ENCODE data around the gene HOXA3.
A peak's percentile ranks its signal among the peaks of the same experiment; 100 is the strongest.

The HOXA3 gene

DNA sequence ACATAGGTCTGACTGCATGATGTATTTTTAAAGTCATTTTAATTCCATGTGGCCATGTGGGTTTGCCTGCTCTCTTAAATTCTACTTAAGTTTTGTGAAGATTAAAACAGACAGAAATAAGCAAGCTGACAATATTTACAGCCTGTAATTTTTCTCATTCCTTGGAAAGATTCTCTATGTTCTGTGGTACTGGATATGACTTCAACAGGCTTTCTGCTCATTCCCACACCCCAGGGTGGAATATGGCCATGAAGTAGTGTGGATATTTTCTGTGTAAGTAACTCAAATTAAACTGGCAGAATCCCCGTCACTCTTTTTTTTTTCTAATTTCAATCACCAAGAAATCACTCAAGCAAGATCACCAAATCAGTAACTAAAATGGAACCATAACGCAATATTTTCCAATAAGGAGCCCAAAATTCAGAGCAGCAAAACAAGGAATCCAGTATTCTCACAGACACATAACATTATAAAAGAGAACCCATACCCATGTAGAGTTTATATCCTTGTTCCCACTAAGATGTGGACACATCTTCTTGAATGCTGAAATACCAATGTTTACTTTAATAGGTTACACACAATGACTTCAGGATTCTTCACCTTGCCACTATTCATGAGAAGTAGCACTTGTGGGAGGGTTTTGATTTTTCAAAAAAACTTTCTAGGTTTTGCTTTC, 14.6 kb downstream of the HOXA3 start:
- no peak for DNase-seq (ENCODE audit: low read depth in 2 of 2)
- H3K4me3 ChIP-seq (replicated peaks in 1 of 2; ENCODE audit: low read depth in 2 of 2, low read length in 2 of 2), result no peak overlapping the region
- TF ChIP-seq, protein P1, sequence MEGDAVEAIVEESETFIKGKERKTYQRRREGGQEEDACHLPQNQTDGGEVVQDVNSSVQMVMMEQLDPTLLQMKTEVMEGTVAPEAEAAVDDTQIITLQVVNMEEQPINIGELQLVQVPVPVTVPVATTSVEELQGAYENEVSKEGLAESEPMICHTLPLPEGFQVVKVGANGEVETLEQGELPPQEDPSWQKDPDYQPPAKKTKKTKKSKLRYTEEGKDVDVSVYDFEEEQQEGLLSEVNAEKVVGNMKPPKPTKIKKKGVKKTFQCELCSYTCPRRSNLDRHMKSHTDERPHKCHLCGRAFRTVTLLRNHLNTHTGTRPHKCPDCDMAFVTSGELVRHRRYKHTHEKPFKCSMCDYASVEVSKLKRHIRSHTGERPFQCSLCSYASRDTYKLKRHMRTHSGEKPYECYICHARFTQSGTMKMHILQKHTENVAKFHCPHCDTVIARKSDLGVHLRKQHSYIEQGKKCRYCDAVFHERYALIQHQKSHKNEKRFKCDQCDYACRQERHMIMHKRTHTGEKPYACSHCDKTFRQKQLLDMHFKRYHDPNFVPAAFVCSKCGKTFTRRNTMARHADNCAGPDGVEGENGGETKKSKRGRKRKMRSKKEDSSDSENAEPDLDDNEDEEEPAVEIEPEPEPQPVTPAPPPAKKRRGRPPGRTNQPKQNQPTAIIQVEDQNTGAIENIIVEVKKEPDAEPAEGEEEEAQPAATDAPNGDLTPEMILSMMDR (IDR thresholded peaks at IDR 0.05; ENCODE audit: low read depth, low read length), result no peak

GRCh38 chr7:27134392-27134791, 18.0 kb downstream of the HOXA3 start:
- TF ChIP-seq, protein P1 (IDR thresholded peaks at IDR 0.05; ENCODE audit: low read depth, low read length), result no peak
- peak; percentile 52 to 64 for DNase-seq (ENCODE audit: low read depth in 2 of 2)
- H3K4me3 ChIP-seq (replicated peaks in 1 of 2; ENCODE audit: low read depth in 2 of 2, low read length in 2 of 2), result no peak overlapping the region

DNA sequence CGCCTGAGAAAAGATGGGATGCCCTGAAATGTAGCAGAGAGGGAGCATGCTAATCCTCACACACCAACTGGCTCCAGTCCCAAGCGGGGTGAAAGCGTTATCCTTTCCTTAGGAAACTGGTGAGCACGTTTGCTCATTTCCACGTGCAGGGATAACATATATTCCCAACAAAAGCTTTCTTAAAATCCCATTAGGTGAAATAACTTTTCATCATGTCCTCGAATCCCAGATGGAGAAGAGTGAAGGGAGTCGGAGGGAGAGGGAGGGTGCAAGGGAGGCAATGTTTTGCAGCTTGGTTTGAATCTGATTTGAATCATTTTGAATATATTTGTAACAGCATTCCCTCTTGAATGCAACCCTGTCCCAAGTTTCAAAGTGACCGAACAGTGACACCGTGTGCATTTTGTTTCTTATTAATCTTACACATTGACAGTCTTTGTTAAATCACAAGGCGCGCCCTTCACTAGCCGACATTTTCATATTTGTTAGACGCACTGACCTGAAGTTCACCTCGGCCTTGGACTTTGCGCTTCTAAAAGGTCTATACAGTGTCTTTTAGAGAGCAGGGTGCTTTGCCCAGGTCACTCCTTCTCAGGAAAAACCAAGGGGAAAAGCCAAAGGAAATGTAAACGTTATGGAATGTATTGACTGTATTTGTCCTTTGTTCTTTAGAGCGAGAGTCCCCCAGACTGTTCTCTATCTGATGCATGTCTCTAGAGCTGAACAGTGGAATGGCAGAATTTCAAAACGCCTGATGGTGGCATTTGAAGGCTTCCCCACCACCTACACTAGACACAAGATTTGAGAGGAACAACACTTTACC, 18.8 kb downstream of the HOXA3 start:
- H3K4me3 ChIP-seq (replicated peaks in 1 of 2; ENCODE audit: low read depth in 2 of 2, low read length in 2 of 2), result no peak overlapping the region
- no peak for DNase-seq (ENCODE audit: low read depth in 2 of 2)
- TF ChIP-seq, protein P1 (IDR thresholded peaks at IDR 0.05; ENCODE audit: low read depth, low read length), result no peak

DNA sequence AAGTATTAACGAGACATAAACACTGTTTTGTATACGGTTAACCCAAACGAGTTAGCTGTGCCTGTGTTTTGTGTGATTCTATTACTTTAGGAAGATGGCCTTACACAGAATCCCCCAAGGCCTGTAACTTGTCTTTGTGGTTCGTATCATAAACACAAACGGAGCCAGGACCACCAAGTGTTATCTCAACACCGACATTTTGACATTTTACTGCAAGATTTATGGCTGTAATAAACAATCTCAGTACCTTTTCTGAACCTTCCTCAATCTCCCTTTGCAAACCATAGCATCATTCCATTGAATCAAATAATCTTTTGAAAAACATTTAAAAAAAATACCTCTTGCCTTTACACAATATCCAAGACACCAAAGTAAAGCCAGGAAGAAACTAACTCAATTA, 19.4 kb downstream of the HOXA3 start:
- no peak for DNase-seq (ENCODE audit: low read depth in 2 of 2)
- TF ChIP-seq, protein P1 (IDR thresholded peaks at IDR 0.05; ENCODE audit: low read depth, low read length), result no peak
- no peak overlapping the region for H3K4me3 ChIP-seq (replicated peaks in 1 of 2; ENCODE audit: low read depth in 2 of 2, low read length in 2 of 2)

DNA sequence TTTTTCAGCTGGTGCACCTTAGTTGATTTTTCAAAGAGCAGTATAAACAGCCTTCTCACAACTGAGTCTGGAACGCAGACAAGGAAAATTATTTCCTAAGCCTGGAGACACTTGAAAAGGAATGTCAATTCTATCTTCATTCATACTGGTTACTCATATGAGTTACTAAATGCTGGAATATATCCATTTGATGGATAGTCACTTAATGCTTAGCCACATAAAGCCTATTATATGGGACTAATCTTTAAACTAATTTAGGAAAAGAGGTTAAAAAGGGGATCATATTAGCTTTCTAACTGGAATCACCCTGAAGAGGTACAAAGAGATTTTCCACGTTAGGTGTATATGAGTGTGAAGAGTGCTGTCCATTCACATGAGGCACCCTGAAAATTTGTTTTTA, 20.2 kb downstream of the HOXA3 start:
- TF ChIP-seq, protein P1 (IDR thresholded peaks at IDR 0.05; ENCODE audit: low read depth, low read length), result no peak
- no peak overlapping the region for H3K4me3 ChIP-seq (replicated peaks in 1 of 2; ENCODE audit: low read depth in 2 of 2, low read length in 2 of 2)
- DNase-seq (ENCODE audit: low read depth in 2 of 2), result no peak

DNA sequence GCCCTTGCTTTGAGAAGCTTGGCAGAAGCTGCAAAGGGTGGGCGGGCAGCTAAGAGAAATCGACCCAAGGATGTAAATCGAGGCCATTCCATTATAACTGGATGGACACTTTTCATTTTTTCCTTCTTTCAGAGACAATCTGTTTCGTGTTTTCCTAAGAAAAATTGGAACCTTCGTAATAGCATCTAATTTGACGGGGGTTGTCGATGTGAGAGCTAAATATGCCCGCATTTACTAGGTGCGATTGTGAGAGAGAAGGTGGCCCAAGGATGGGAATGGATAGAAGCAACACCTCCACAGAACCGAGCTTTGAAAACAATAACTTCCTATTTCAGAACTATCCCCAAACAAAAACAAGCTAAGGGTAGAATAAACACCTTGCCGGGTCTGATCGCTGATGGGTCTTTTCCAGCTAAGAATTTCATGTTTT, 21.0 kb downstream of the HOXA3 start:
- no peak for DNase-seq (ENCODE audit: low read depth in 2 of 2)
- H3K4me3 ChIP-seq (replicated peaks in 1 of 2; ENCODE audit: low read depth in 2 of 2, low read length in 2 of 2), result peak overlapping the region in 1 of 2 donors; percentile 52

More for the DNA sequence above, 21.0 kb downstream of the HOXA3 start:
- TF ChIP-seq, protein P1 (IDR thresholded peaks at IDR 0.05; ENCODE audit: low read depth, low read length), result no peak
